HG02981 (cell line): ENCODE data around the gene GRK3.
A peak's percentile ranks its signal among the peaks of the same experiment; 100 is the strongest.
"Not testable (repeated sequence)": the region's sequence is repeated elsewhere in the genome, so short reads cannot be mapped to it uniquely, and the experiment has no call there.

Source experiments
- ATAC-seq: cut with Tn5 transposase; IDR thresholded peaks from one replicate; pipeline ENCODE4 v1.9.1; 2021; ENCODE audit warnings: mild to moderate bottlenecking, moderate library complexity; ENCODE audit not compliant: unreplicated experiment

The GRK3 gene

GRCh38 chr22:25548866-25549464 is 15.5 kb upstream of the GRK3 start:
- ATAC-seq, result no peak

GRCh38 chr22:25551396-25551795 is 13.1 kb upstream of the GRK3 start:
- no peak for ATAC-seq

GRCh38 chr22:25552405-25552804 is 12.1 kb upstream of the GRK3 start:
- ATAC-seq, result not testable (repeated sequence)

DNA sequence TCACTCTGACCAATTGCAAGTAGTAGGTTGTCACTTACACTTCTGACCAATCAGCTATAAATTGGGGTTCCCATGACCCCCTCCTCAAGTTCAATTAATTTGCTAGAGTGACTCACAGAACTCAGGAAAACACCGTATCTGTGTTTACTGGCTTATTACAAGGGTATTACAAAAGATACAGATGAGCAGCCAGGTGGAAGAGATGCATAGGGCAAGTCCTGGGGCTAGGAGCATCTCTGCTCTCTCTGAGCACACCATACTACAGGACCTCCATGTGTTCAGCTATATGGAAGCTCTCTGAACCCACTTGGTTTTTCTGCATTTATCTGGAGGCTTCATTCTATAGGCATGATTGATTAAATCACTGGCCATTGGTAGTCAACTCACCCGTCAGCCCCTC is 11.3 kb upstream of the GRK3 start:
- no peak for ATAC-seq

DNA sequence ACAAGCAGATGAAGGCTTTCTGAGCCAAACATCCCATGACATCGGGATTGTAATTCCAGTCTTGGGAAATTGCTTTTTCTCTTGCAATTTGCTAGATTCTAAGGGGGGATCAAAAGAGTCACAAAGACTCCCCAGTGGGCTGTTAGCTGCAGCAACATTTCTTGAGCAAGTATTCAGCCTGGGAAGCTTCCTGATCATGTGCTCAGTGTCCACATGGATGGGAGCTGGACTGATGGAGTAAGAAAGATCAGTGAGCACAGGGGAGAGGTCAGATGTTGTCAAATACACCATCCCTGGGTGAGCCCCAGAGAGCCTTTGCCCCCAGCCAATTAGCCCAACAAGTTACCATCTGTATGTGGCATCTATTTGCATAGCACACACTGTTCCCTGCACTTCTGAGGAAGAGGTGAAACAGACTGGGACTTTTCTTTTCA is 10.2 kb upstream of the GRK3 start:
- ATAC-seq, result no peak

DNA sequence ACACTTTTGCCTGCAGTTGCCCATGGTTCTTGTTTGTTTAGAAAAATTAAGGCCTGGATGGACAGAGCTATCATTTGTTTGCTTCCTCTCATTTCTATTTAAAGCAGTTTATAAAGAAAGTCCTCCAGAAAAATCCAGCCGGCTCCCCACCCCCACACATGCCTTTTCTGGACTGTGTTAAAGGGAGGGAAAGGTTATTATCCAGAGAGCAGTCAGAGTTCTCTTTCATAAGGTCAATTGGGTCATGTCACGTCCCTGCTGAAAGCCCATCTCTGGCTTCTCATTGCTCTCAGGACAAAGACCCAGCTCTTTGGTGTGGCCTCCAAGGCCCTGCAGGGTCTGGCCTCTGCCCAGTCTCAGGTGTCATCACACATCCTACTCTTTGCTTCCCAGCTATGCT is 9.8 kb upstream of the GRK3 start:
- no peak for ATAC-seq

GRCh38 chr22:25555586-25555985 is 8.9 kb upstream of the GRK3 start:
- ATAC-seq, result no peak

GRCh38 chr22:25557218-25557617 is 7.3 kb upstream of the GRK3 start:
- no peak for ATAC-seq

DNA sequence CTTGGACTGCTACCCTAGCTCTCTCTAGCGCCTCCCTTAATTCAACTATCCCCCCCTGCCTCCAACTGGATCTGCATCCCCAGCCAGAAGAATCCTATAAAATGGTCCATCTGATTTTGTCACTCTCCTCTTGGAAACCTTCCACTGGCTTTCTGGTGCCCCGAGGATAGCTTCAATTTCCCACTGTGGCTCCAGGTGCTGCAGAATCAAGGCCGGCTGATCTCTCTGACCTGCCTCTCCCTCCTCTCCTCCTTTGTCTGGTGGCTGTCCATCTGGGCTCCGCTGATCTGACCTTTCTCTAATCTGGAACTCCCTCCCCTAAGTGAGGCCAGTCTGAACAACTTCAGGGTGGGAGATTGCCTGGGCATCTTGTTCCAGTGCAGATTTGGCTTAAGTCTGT is 6.1 kb upstream of the GRK3 start:
- no peak for ATAC-seq

DNA sequence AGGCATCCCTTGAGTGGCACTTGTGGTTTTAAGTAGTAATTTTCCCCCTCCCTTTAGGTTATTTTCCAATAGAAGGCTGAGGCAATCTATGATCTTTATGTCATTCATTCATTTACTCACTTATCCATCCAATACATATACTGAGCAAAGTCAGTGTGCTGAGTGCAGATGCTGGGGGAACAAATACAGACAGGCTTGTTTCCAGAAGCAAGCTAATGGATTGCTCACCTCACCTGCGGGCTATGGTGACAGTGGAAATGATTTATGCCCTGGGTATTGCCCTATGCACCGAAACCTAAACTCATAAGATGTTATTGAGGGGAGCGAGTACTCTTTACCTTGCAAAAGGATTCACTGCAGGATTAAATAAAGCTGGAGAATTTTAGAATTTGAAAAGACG is 4.6 kb upstream of the GRK3 start:
- ATAC-seq, result not testable (repeated sequence)

GRCh38 chr22:25561182-25561581 is 3.3 kb upstream of the GRK3 start:
- not testable (repeated sequence) for ATAC-seq

- not testable (repeated sequence) for ATAC-seq
These were observed 2.5 kb upstream of the GRK3 start for GRCh38 chr22:25561927-25562326.

DNA sequence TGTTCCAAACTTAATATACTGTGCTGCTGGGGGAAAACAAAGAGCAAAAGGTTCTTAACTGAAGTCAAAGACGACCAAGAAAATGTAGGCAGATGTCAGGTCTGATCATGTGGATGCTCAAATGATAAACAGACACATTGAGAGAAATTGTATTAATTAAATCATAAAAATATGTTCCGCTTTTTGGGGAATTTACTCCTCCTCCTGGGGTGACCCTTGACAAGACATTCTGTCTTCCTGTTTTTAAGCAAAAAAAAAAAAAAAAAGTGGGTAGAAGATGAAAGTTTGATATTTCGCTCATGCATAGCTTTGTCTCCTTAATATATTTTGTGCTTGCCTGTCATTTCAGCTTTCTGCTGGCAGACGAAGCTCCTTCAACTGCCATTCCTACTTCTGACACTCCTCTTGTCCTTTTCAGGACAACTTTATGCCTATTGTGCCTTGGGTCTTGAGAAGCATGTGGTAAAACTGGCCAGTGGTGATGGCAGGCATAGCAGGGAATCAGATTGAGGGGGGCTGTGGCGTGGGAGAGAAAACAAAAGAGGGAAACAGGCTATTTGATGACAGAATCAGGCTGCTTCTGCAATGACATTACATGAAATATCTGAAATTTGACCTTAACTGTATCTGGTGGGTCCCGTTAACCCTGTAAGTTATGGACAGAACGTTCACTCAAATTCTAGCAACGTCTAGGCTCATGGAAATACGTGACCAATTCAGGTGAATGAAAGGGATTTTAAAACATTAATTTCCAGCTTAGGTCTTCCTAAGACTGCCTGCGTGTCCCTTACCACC is 1.3 kb upstream of the GRK3 start:
- not testable (repeated sequence) for ATAC-seq

DNA sequence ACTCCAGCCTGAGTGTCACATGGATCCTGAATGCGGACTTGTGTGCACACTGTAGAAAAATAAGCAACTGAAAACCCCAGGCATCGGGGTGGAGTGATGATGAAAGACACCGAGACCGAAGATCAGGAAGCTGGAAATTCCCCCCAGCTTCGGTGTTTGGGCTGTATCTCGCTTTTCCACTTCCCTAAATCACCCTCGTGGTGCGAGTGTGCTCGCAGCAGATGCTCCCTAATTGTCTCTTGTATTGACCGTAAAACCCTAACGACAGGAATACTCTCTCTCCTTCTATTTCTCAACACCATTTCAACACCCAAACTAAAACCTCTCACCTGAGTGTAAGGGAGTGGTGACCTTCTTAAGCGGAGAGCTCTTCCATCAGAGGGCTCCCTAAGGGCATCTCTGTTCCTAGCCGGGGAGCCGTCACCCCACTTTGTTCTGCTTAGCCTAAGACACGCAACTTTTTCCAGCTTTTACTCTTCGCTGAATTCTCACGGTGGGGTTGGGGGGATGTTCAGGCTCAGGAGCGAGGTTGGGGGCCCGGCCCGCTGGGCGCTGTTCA is 635 bp upstream of the GRK3 start:
- ATAC-seq, result peak; percentile 21

- ATAC-seq, result no peak
These were observed 653 bp downstream of the GRK3 start for GRCh38 chr22:25564979-25565677.

DNA sequence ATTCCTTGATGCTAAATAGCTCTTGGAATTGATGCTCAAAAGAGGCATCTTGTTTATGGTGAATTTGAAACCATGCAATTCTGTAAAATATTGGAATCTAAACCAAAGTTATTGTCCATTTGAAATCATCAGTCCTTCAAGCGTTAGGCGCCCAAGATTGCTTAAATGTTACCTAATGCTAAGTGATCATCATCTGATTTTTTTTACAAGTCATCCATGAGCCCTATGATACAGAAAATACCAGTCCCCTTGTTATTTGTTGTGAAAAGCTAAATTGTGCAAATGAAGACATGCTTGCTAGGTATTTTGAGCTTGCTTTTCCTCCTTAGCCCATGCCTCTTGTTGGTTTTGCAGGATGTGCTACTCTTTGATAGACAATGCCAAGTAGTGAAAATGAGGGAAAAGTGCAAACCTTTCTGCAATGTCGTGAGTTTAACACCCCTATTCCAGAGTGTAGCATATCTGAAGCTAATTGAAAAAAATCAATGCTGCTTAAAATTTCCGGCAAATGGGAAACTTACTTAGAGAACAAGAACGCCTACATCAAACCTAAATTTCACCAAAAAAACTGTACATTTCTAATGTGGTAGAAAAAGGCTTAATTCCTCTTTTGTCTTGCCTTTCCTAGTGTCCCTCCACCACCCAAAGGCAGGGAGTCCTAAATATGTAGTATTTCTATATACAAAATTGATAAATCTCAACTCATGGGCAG is 1.9 kb downstream of the GRK3 start:
- ATAC-seq, result no peak

DNA sequence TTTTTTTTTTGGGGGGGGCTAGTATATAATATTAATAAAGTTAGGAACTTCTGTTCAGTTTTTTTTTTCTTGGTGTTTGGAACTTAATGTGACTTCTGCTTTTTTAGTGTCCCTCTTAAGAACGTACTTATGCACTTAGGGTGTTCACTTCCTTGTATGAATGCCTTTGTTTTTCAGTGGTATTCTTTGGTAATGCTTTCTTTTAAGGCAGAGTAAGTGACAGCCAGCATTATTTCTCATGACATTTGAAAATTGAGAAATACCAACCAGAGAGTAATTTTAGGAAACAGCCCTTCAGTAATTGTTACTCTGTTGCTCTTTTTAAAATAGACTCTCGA is 2.4 kb downstream of the GRK3 start:
- ATAC-seq, result no peak

GRCh38 chr22:25567251-25567675 is 2.8 kb downstream of the GRK3 start:
- ATAC-seq, result no peak

DNA sequence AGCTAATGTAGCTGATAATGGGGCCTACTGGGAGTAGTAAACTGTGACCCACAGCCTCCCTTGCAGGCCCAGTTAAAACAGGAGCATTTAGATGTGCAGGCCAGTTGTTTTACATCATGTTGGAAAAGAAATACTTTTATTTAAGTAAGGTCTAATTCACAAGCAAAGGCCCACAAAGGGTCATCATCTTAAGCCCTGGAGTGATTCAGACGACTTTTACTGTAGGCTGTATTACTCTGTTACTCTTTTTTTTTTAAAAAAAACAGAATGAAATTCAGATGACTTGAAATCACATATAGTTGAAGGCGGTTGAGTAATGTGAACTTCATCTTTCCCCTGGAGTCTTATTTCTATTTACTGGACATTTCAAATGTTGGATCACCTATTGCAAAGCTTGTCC is 3.6 kb downstream of the GRK3 start:
- ATAC-seq, result not testable (repeated sequence)

- ATAC-seq, result no peak
These were observed 4.9 kb downstream of the GRK3 start for GRCh38 chr22:25569361-25569760.

- no peak for ATAC-seq
These were observed 5.5 kb downstream of the GRK3 start for GRCh38 chr22:25569983-25570382.
